ENCODE measurements around the gene FOXP1. TPM values are rescaled to one million over a fixed set of nuclear protein-coding genes. Genes with fewer than 3 reads are reported as not detected.

Gene FOXP1
- total RNA-seq, 1 experiment from 2014 or later = 75.3 TPM

- H3K27ac Mint-ChIP-seq = no peak overlapping the region
- Histone ChIP-seq H2BK120ac (ENCODE audit: low read depth, low read length, poor library complexity, severe bottlenecking) (no peak overlapping the region), H3K56ac (ENCODE audit: insufficient read length, low read depth, low read length) (no peak overlapping the region), H3K79me1 (ENCODE audit: insufficient read depth, low read depth, low read length, poor library complexity, severe bottlenecking) (no peaks in the 10 kb centered on the region), H3K9me3 (ENCODE audit: control insufficient read depth, low read depth, low read length) (no peaks in the 10 kb centered on the region), H3K9ac (ENCODE audit: extremely low read depth, insufficient read length, low read length) (no peak overlapping the region), H2BK12ac (ENCODE audit: insufficient read length, low read depth, low read length) (no peak overlapping the region), H3K4ac (ENCODE audit: low read depth, low read length) (no peak overlapping the region), H3K14ac (ENCODE audit: insufficient read depth, low read length) (no peak overlapping the region), H3K27me3 (ENCODE audit: insufficient read depth, low read length) (no peaks in the 10 kb centered on the region), H2BK20ac (ENCODE audit: low read depth, low read length, poor library complexity, severe bottlenecking) (no peak overlapping the region), H2BK15ac (ENCODE audit: low read depth, low read length) (no peak overlapping the region), H3K4me2 (ENCODE audit: insufficient read depth, insufficient read length, low read length) (no peak overlapping the region), H2AFZ (ENCODE audit: low read length) (no peak overlapping the region), H2BK5ac (ENCODE audit: insufficient read length, low read length) (no peak overlapping the region), H4K91ac (ENCODE audit: insufficient read length, low read depth, low read length) (no peak overlapping the region), H3K4me1 (ENCODE audit: insufficient read depth, low read length) (no peaks in the 10 kb centered on the region), H3T11ph (ENCODE audit: low read length) (no peak overlapping the region), H4K20me1 (ENCODE audit: control insufficient read depth, insufficient read depth, insufficient read length) (no peaks in the 10 kb centered on the region), H3K27ac (ENCODE audit: insufficient read length, low read depth, low read length) (no peak overlapping the region), H4K5ac (ENCODE audit: insufficient read length, low read depth, low read length) (no peak overlapping the region), H3K23me2 (ENCODE audit: insufficient read length, low read depth, low read length, poor library complexity, severe bottlenecking) (no peaks in the 10 kb centered on the region), H4K8ac (replicated peaks; ENCODE audit: insufficient read length, low read depth, low read length) (no peak overlapping the region), H3K18ac (ENCODE audit: insufficient read length, low read depth, low read length) (no peak overlapping the region), H3K23ac (ENCODE audit: insufficient read length, low read depth, low read length) (no peak overlapping the region), H3K79me2 (ENCODE audit: insufficient read depth, low read length) (no peaks in the 10 kb centered on the region), H2AK5ac (ENCODE audit: insufficient read length, low read length) (no peak overlapping the region)
- H3K4me1 Mint-ChIP-seq = peaks cover 21% of the 10 kb centered on the region in 2 experiments
- DNase-seq = no peak
- H3K4me3 Mint-ChIP-seq = no peak overlapping the region
- TF ChIP-seq, protein P1, sequence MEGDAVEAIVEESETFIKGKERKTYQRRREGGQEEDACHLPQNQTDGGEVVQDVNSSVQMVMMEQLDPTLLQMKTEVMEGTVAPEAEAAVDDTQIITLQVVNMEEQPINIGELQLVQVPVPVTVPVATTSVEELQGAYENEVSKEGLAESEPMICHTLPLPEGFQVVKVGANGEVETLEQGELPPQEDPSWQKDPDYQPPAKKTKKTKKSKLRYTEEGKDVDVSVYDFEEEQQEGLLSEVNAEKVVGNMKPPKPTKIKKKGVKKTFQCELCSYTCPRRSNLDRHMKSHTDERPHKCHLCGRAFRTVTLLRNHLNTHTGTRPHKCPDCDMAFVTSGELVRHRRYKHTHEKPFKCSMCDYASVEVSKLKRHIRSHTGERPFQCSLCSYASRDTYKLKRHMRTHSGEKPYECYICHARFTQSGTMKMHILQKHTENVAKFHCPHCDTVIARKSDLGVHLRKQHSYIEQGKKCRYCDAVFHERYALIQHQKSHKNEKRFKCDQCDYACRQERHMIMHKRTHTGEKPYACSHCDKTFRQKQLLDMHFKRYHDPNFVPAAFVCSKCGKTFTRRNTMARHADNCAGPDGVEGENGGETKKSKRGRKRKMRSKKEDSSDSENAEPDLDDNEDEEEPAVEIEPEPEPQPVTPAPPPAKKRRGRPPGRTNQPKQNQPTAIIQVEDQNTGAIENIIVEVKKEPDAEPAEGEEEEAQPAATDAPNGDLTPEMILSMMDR (conservative IDR thresholded peaks at IDR 0.05) = no peak
- H3K9me3 Mint-ChIP-seq = peaks cover 9 to 14% of the 10 kb centered on the region in 2 experiments
- WGBS (ENCODE audit: extremely low coverage, insufficient read length, low lambda C conversion rate) = no CpG with 5 or more reads among the region's 3 CpGs
- H3K36me3 Mint-ChIP-seq (ENCODE audit: insufficient read depth in 1 of 3, low read depth in 3 of 3) = peaks cover 16 to 30% (median 27%) of the 10 kb centered on the region in 3 experiments
- H3K27me3 Mint-ChIP-seq (ENCODE audit: low read depth) = peaks cover 8% of the 10 kb centered on the region; the same call in 1 of the 2 replicates
Observed at GRCh38 chr3:71010726-71011455, 572.6 kb downstream of the FOXP1 start.

Measured in H9 (cell line).